ENCODE results near the gene IL20RA.

DNA sequence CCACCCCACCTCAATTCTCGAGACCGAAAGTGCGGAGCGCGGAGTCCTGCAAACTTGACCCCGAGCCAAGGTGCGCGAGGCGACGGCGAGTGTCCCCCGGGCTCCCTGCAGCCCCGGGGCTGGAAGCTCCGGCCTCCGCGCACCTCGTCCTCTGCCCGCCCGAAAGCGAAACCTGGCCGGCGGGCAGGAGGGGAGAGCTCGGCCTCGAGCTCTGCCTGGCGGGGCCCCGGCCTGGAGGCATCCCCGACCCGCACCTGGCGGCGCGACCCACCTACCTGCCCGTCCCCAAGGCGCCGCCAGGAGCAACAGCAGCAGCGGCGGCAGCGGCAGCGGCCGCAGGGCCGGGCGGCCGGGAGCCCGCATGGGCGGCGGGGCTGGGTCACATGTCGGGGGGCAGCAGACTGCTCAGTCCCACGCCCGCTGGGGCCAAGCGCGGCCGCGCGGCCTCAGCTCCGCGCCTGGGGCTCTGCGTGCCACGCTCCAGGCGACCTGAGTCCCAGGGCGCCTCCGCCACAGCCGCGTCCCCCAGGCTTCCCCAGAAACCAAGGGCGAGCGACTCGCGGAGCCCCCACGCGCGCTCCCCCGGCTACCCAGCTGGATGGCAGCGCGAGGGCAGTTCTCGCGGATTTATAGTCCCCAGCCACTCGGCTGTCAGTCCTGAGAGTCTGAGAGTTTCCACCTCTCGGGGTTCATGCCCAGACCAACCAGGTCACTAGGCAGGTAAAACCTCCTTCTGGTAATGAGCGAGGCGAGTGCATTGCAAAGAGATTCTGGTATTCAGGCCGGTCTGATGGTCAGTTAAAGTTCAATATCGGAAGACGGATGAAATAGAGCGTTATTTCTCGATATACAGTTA, at the start of gene IL20RA:
- TF ChIP-seq POLR2A (IDR thresholded peaks at IDR 0.05; ENCODE audit: low read length) = no peak
- TF ChIP-seq GATA1 (IDR thresholded peaks at IDR 0.05; ENCODE audit: low read depth, low read length) = no peak

Measured in erythroblast (primary cell).